Measurements from ENCODE around the gene SIK3. TPM values are rescaled to one million over a fixed set of nuclear protein-coding genes. Genes with fewer than 3 reads are reported as not detected.

SIK3 gene
- polyA plus RNA-seq, 1 of the 3 experiments (the other 2 are of a cell fraction): 5.1 TPM

GRCh38 chr11:117055469-117055868, 42.8 kb downstream of the SIK3 start (continued):
- no peak for TF ChIP-seq USF1 (IDR thresholded peaks at IDR 0.05; ENCODE audit: borderline replicate concordance, low read depth)

GRCh38 chr11:117054382-117054781, 43.8 kb downstream of the SIK3 start:
- CTCF ChIA-PET: no interaction called here
- peaks cover 4% of the 10 kb centered on the region; the same call in 1 of the 2 replicates for H4K20me1 ChIP-seq (ENCODE audit: insufficient read depth)

GRCh38 chr11:117052196-117053149, 45.8 kb downstream of the SIK3 start:
- Histone ChIP-seq H3F3A (replicated peaks; ENCODE audit: insufficient read depth) (no peaks in the 10 kb centered on the region), H3K27ac (ENCODE audit: low read depth in 2 of 2, low read length in 1 of 2) (no peak overlapping the region), H3K9me2 (no peaks in the 10 kb centered on the region), H2AFZ (ENCODE audit: low read depth) (no peak overlapping the region), H3K4me1 (ENCODE audit: control insufficient read depth in 1 of 2, insufficient read depth in 2 of 2, low read depth in 1 of 2, low read length in 1 of 2) (0 out of 4 replicates have a peak, but pooled peaks cover 0 to 2% of the 10 kb centered on the region in 2 experiments), H3K9ac (no peak overlapping the region), H3K9me3 (no peaks in the 10 kb centered on the region), H4K20me1 (ENCODE audit: insufficient read depth) (no peaks in the 10 kb centered on the region), H3K27me3 (ENCODE audit: insufficient read depth) (no peaks in the 10 kb centered on the region), H3K79me2 (ENCODE audit: insufficient read depth) (peaks cover 18% of the 10 kb centered on the region; the same call in 1 of the 2 replicates), H3K36me3 (replicated peaks in 1 of 2; ENCODE audit: control insufficient read depth in 1 of 2, insufficient read depth in 2 of 2, low read length in 1 of 2) (no peaks in the 10 kb centered on the region), H3K4me3 (ENCODE audit: low read depth in 2 of 2, low read length in 1 of 2) (no peak overlapping the region), H3K4me2 (no peak overlapping the region)
- ChIA-PET CTCF (no interaction called here), POLR2A (interaction anchor here (0.5 kb wide), 1 partner anchor 86 kb away, joined by 3 read pairs; no protein-coding TSS in a partner anchor)
- WGBS (ENCODE audit: low lambda C conversion rate): 98% methylated on average over 8 of the region's 8 CpGs
- DNase-seq: no peak
- TF ChIP-seq FOXM1 (IDR thresholded peaks at IDR 0.05; ENCODE audit: low read depth) (no peak), ZBTB33 (IDR thresholded peaks at IDR 0.05; ENCODE audit: borderline replicate concordance, low read depth) (no peak), ELF1 (IDR thresholded peaks at IDR 0.05) (no peak), RAD21 (IDR thresholded peaks at IDR 0.05; ENCODE audit: low read length) (no peak), TCF12 (IDR thresholded peaks at IDR 0.05) (no peak), GABPA (IDR thresholded peaks at IDR 0.05; ENCODE audit: low read depth) (no peak), EZH2phosphoT487 (IDR thresholded peaks at IDR 0.05; ENCODE audit: borderline replicate concordance, low read depth) (no peak), RFX5 (IDR thresholded peaks at IDR 0.05; ENCODE audit: low read length) (no peak), POLR2AphosphoS5 (IDR thresholded peaks at IDR 0.05; ENCODE audit: low read depth, low read length) (no peak), MXI1 (IDR thresholded peaks at IDR 0.05; ENCODE audit: low read depth, low read length) (no peak), YY1 (IDR thresholded peaks at IDR 0.05; ENCODE audit: low read depth) (no peak), USF2 (IDR thresholded peaks at IDR 0.05; ENCODE audit: borderline replicate concordance, low read depth, low read length) (no peak), CTCF (IDR thresholded peaks at IDR 0.05) (no peak), FOXJ3 (CRISPR knock-in tag; IDR thresholded peaks at IDR 0.05) (no peak), MEF2A (IDR thresholded peaks at IDR 0.05; ENCODE audit: borderline replicate concordance, low read depth) (no peak)

More at GRCh38 chr11:117054382-117054781, 43.8 kb downstream of the SIK3 start:
- Histone ChIP-seq H3K27me3 (ENCODE audit: insufficient read depth) (no peaks in the 10 kb centered on the region), H3K9ac (no peak overlapping the region), H3K79me2 (ENCODE audit: insufficient read depth) (peaks cover 18% of the 10 kb centered on the region; the same call in 1 of the 2 replicates), H3K4me2 (no peak overlapping the region), H2AFZ (ENCODE audit: low read depth) (no peak overlapping the region), H3K36me3 (replicated peaks in 1 of 2; ENCODE audit: control insufficient read depth in 1 of 2, insufficient read depth in 2 of 2, low read length in 1 of 2) (no peaks in the 10 kb centered on the region), H3F3A (replicated peaks; ENCODE audit: insufficient read depth) (peaks cover 10% of the 10 kb centered on the region), H3K27ac (ENCODE audit: low read depth in 2 of 2, low read length in 1 of 2) (no peak overlapping the region), H3K9me2 (no peaks in the 10 kb centered on the region), H3K4me1 (ENCODE audit: control insufficient read depth in 1 of 2, insufficient read depth in 2 of 2, low read depth in 1 of 2, low read length in 1 of 2) (peaks cover 6 to 20% of the 10 kb centered on the region in 2 experiments; a peak in 2 of 4 replicates), H3K9me3 (no peaks in the 10 kb centered on the region), H3K4me3 (ENCODE audit: low read depth in 2 of 2, low read length in 1 of 2) (no peak overlapping the region)
- TF ChIP-seq RCOR1 (IDR thresholded peaks at IDR 0.05; ENCODE audit: low read length): no peak
- 93% methylated on average over 1 of the region's 1 CpG for WGBS (ENCODE audit: low lambda C conversion rate)
- no peak for DNase-seq
- POLR2A ChIA-PET: no interaction called here
